LoVo (cell line): ENCODE results near the gene ASPSCR1.
A peak's percentile ranks its signal among the peaks of the same experiment; 100 is the strongest.
"Not testable (repeated sequence)": the region's sequence is repeated elsewhere in the genome, so short reads cannot be mapped to it uniquely, and the experiment has no call there.

Source experiments
- DNase-seq: peaks from one replicate; pipeline ENCODE4 v3.0.0-alpha.2; 2016; ENCODE audit warnings: low spot score

Gene ASPSCR1

GRCh38 chr17:82024859-82025258 lies 47.4 kb downstream of the ASPSCR1 start:
- no peak for DNase-seq

- no peak for DNase-seq
Observed at GRCh38 chr17:82025401-82026107, 48.1 kb downstream of the ASPSCR1 start.

GRCh38 chr17:82028246-82028645 lies 50.8 kb downstream of the ASPSCR1 start:
- no peak for DNase-seq

- DNase-seq, result no peak
Observed at GRCh38 chr17:82028966-82029365, 51.5 kb downstream of the ASPSCR1 start.

- no peak for DNase-seq
Observed at GRCh38 chr17:82029391-82029790, 52.0 kb downstream of the ASPSCR1 start.

- no peak for DNase-seq
Observed at GRCh38 chr17:82029990-82030469, 52.6 kb downstream of the ASPSCR1 start.

GRCh38 chr17:82030470-82031302 lies 53.3 kb downstream of the ASPSCR1 start:
- no peak for DNase-seq

GRCh38 chr17:82031303-82031884 lies 54.0 kb downstream of the ASPSCR1 start, which contains the start of gene RAC3:
TSS of gene RAC3 (plus strand) at chr17:82031678. CDS start at chr17:82031762, 84 bp downstream.
- no peak for DNase-seq

GRCh38 chr17:82031885-82032627 lies 54.6 kb downstream of the ASPSCR1 start:
- no peak for DNase-seq

GRCh38 chr17:82033359-82034085 lies 56.1 kb downstream of the ASPSCR1 start:
- no peak for DNase-seq

- DNase-seq, result no peak
Observed at GRCh38 chr17:82034371-82035011, 57.1 kb downstream of the ASPSCR1 start.

GRCh38 chr17:82035488-82035887 lies 58.1 kb downstream of the ASPSCR1 start:
- no peak for DNase-seq

GRCh38 chr17:82035956-82036633 lies 58.7 kb downstream of the ASPSCR1 start:
- no peak for DNase-seq

GRCh38 chr17:82036634-82037091 lies 59.2 kb downstream of the ASPSCR1 start:
- no peak for DNase-seq

GRCh38 chr17:82037092-82037888 lies 59.9 kb downstream of the ASPSCR1 start, which contains the start of gene DCXR:
TSS of gene DCXR (minus strand) at chr17:82037697. CDS start at chr17:82037682, 15 bp downstream.
- DNase-seq, result peak; percentile 97

GRCh38 chr17:82037889-82038195 lies 60.4 kb downstream of the ASPSCR1 start:
- no peak for DNase-seq

- DNase-seq, result not testable (repeated sequence)
Observed at GRCh38 chr17:82038796-82039409, 61.5 kb downstream of the ASPSCR1 start.

- DNase-seq, result no peak
Observed at GRCh38 chr17:82039695-82040299, 62.4 kb downstream of the ASPSCR1 start.
